Keratinocyte (primary cell): ENCODE results near the gene MCTP2. TPM values are rescaled to one million over a fixed set of nuclear protein-coding genes. Genes with fewer than 3 reads are reported as not detected.

Experiments used
- DNase-seq: peaks from one replicate; pipeline ENCODE4 v3.0.0-alpha.2; 2011; ENCODE audit warnings: low read depth, missing footprints, low spot score
- FAIRE-seq: peaks from 2 replicates; lab custom pipeline; 2011; peaks lifted over from hg19 to GRCh38; lab: Jason Lieb, UNC
- H2AFZ ChIP-seq: 2 replicates; pipeline ENCODE4 v1.6.0; 2012; ENCODE audit warnings: low read length, control low read depth, inconsistent platforms; ENCODE audit not compliant: control insufficient read depth
- H3K27ac ChIP-seq: 2 replicates; pipeline ENCODE4 v1.5.1; 2011; ENCODE audit warnings: low read length; ENCODE audit not compliant: control insufficient read depth, insufficient read depth
- H3K27me3 ChIP-seq: 3 replicates; pipeline ENCODE4 v1.6.0; 2011; ENCODE audit warnings: low read length; ENCODE audit not compliant: control insufficient read depth, insufficient read depth; ENCODE audit errors: extremely low read depth
- H3K36me3 ChIP-seq, 2 experiments: 2 replicates in 1 of 2; 3 replicates in 1 of 2; pipeline ENCODE4 v1.5.1; 2011; ENCODE audit warnings: low read length in 2 of 2, mild to moderate bottlenecking in 1 of 2; ENCODE audit not compliant: control insufficient read depth in 2 of 2, insufficient read depth in 2 of 2; ENCODE audit errors: extremely low read depth in 1 of 2
- H3K4me1 ChIP-seq: 3 replicates; pipeline ENCODE4 v1.5.1; 2011; ENCODE audit warnings: low read length; ENCODE audit not compliant: control insufficient read depth, insufficient read depth; ENCODE audit errors: extremely low read depth
- H3K4me2 ChIP-seq: 3 replicates; pipeline ENCODE4 v1.6.0; 2011; ENCODE audit warnings: low read depth, low read length; ENCODE audit not compliant: control insufficient read depth, insufficient read depth; ENCODE audit errors: extremely low read depth
- H3K4me3 ChIP-seq, 3 experiments: fragments of 200-600 bp in 1 of 3; sonication (generic) in 1 of 3; 2 replicates in 2 of 3; 3 replicates in 1 of 3; pipeline ENCODE4 v1.5.1; 2011 to 2016; ENCODE audit warnings: low read length in 3 of 3, mild to moderate bottlenecking in 3 of 3, control low read depth in 2 of 3, inconsistent platforms in 1 of 3, low read depth in 1 of 3, mixed read lengths in 1 of 3, mixed run types in 1 of 3, moderate library complexity in 1 of 3; ENCODE audit not compliant: control insufficient read depth in 2 of 3, insufficient read depth in 2 of 3; ENCODE audit errors: extremely low read depth in 1 of 3
- H3K79me2 ChIP-seq: 2 replicates; pipeline ENCODE4 v1.6.0; 2012; ENCODE audit warnings: low read length; ENCODE audit not compliant: control insufficient read depth, insufficient read depth
- H3K9ac ChIP-seq: 3 replicates; pipeline ENCODE4 v1.6.0; 2011; ENCODE audit warnings: low read length; ENCODE audit not compliant: control insufficient read depth, insufficient read depth; ENCODE audit errors: extremely low read depth
- H3K9me1 ChIP-seq: 3 replicates; pipeline ENCODE4 v1.6.0; 2011; ENCODE audit warnings: low read length; ENCODE audit not compliant: control insufficient read depth, insufficient read depth; ENCODE audit errors: extremely low read depth
- H3K9me3 ChIP-seq: 2 replicates; pipeline ENCODE4 v1.5.1; 2012; ENCODE audit warnings: low read depth, low read length; ENCODE audit not compliant: control insufficient read depth
- H4K20me1 ChIP-seq: 3 replicates; pipeline ENCODE4 v1.6.0; 2011; ENCODE audit warnings: low read length; ENCODE audit not compliant: control insufficient read depth, insufficient read depth; ENCODE audit errors: extremely low read depth
- CTCF ChIP-seq, 3 experiments: IDR thresholded peaks in 1 of 3; conservative IDR thresholded peaks in 1 of 3; optimal IDR thresholded peaks in 1 of 3; 2 replicates in 2 of 3; 3 replicates in 1 of 3; pipeline versions ENCODE3 to v1.5.1; 2011; ENCODE audit warnings: low read length in 3 of 3, mild to moderate bottlenecking in 3 of 3, moderate library complexity in 2 of 3, control low read depth in 1 of 3, inconsistent platforms in 1 of 3; ENCODE audit not compliant: insufficient read depth in 2 of 3; ENCODE audit errors: extremely low read depth in 1 of 3
- EZH2 ChIP-seq: IDR thresholded peaks from one replicate; pipeline ENCODE4 v1.6.1; 2012; ENCODE audit warnings: inconsistent platforms, mild to moderate bottlenecking, low read length, moderate library complexity
- dilution Hi-C: fragments of 300-500 bp; cut with MboI; formaldehyde crosslinking; loops from one replicate; pipeline ENCODE4 v1.7.0; 2020; ENCODE audit warnings: low sequenced_read_pairs; ENCODE audit not compliant: extremely low pct_ligation_motif_present
- polyA plus RNA-seq, 5 experiments: library from polyadenylated mRNA; depleted of rRNA in 3 of 5; stranded (reverse) in 3 of 5; stranded (forward) in 1 of 5; unstranded in 1 of 5; fragments of >200 nt; gene quantifications; 1 replicate in 1 of 5; 2 replicates in 3 of 5; 3 replicates in 1 of 5; pipeline versions ENCODE4 v1.2.1 to v1.2.3, GENCODE V29; 2011 to 2012; ENCODE audit warnings: missing spikeins in 2 of 5, low read depth in 1 of 5, low replicate concordance in 1 of 5

MCTP2 gene
- polyA plus RNA-seq, 1 donor (not counting 4 experiments of a cell fraction or from before 2014, with no cell fraction given): 22.0 TPM

DNA sequence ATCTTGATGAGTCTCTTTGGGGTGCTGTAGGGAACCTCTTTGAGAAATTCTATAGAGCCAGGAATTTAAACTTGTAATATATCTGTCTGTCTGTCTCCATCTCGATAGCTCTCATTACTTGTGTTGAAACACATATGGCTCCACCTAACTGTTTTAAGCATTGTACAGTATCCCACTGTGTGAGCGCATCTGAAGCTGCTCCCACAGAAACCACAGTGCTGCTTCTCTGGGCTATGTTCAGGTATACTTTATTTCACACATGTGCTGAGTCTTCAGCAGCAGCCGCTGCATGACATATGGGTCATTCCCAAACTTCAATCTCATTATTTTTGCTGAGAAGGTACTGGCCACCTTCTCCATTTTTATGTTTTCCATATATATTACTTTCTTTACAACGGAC lies 63.9 kb downstream of the MCTP2 start:
- Histone ChIP-seq H3K9ac (no peak overlapping the region), H3K9me3 (no peaks in the 10 kb centered on the region), H3K9me1 (no peaks in the 10 kb centered on the region), H3K27ac (no peak overlapping the region), H3K4me3 (no peak overlapping the region), H3K4me1 (no peaks in the 10 kb centered on the region), H3K4me2 (no peak overlapping the region), H3K79me2 (no peaks in the 10 kb centered on the region), H2AFZ (no peak overlapping the region), H3K27me3 (no peaks in the 10 kb centered on the region), H3K36me3 (peaks cover 0 to 4% of the 10 kb centered on the region in 2 experiments), H4K20me1 (no peaks in the 10 kb centered on the region)
- dilution Hi-C loops: no loop called here
- FAIRE-seq (no peak), DNase-seq (no peak)
- TF ChIP-seq CTCF (optimal IDR thresholded peaks at IDR 0.05 in 1 of 3, IDR thresholded peaks at IDR 0.05 in 1 of 3, conservative IDR thresholded peaks at IDR 0.05 in 1 of 3; ENCODE audit: extremely low read depth in 1 of 3, insufficient read depth in 2 of 3, low read length in 3 of 3) (no peak), EZH2 (no peak)

- no peaks in the 10 kb centered on the region for H3K79me2 ChIP-seq
- dilution Hi-C loops: no loop called here
- DNase-seq: no peak
- no peaks in the 10 kb centered on the region for H3K27me3 ChIP-seq
- no peaks in the 10 kb centered on the region for H3K4me1 ChIP-seq
- TF ChIP-seq EZH2: no peak
- no peak for TF ChIP-seq CTCF (optimal IDR thresholded peaks at IDR 0.05 in 1 of 3, IDR thresholded peaks at IDR 0.05 in 1 of 3, conservative IDR thresholded peaks at IDR 0.05 in 1 of 3; ENCODE audit: extremely low read depth in 1 of 3, insufficient read depth in 2 of 3, low read length in 3 of 3)
- H3K4me2 ChIP-seq: no peak overlapping the region
- H3K9ac ChIP-seq: no peak overlapping the region
- no peaks in the 10 kb centered on the region for H3K9me3 ChIP-seq
- FAIRE-seq: no peak
- H3K9me1 ChIP-seq: no peaks in the 10 kb centered on the region
- peaks cover 0 to 4% of the 10 kb centered on the region in 2 experiments for H3K36me3 ChIP-seq
- H3K27ac ChIP-seq: no peak overlapping the region
- no peaks in the 10 kb centered on the region for H4K20me1 ChIP-seq
- no peak overlapping the region for H2AFZ ChIP-seq
- H3K4me3 ChIP-seq: no peak overlapping the region
Observed at GRCh38 chr15:94296717-94297116, 65.4 kb downstream of the MCTP2 start.
